T-helper 1 cell treated with Interleukin-12 subunit alpha and Interleukin-12 subunit beta and Interleukin-4 antibody, amounts not matched to agents 30 μg/mL and 1 μg/mL, for 36 hours (primary cell): ENCODE data around the gene ZBTB16.

ENCODE experiments used
- H3K27ac Mint-ChIP-seq: one replicate; pipeline ENCODE4 v1.8.0; 2021; ENCODE audit warnings: mild to moderate bottlenecking, mixed read lengths
- H3K27me3 Mint-ChIP-seq: one replicate; pipeline ENCODE4 v1.8.0; 2021; ENCODE audit warnings: low read depth, mixed read lengths
- H3K36me3 Mint-ChIP-seq: one replicate; pipeline ENCODE4 v1.8.0; 2021; ENCODE audit warnings: low read depth, mixed read lengths
- H3K4me1 Mint-ChIP-seq: one replicate; pipeline ENCODE4 v1.8.0; 2021; ENCODE audit warnings: low read depth, mixed read lengths
- H3K4me3 Mint-ChIP-seq: one replicate; pipeline ENCODE4 v1.8.0; 2021; ENCODE audit warnings: mild to moderate bottlenecking, moderate library complexity, mixed read lengths
- H3K9me3 Mint-ChIP-seq: one replicate; pipeline ENCODE4 v1.8.0; 2021; ENCODE audit warnings: mixed read lengths

Gene ZBTB16

DNA sequence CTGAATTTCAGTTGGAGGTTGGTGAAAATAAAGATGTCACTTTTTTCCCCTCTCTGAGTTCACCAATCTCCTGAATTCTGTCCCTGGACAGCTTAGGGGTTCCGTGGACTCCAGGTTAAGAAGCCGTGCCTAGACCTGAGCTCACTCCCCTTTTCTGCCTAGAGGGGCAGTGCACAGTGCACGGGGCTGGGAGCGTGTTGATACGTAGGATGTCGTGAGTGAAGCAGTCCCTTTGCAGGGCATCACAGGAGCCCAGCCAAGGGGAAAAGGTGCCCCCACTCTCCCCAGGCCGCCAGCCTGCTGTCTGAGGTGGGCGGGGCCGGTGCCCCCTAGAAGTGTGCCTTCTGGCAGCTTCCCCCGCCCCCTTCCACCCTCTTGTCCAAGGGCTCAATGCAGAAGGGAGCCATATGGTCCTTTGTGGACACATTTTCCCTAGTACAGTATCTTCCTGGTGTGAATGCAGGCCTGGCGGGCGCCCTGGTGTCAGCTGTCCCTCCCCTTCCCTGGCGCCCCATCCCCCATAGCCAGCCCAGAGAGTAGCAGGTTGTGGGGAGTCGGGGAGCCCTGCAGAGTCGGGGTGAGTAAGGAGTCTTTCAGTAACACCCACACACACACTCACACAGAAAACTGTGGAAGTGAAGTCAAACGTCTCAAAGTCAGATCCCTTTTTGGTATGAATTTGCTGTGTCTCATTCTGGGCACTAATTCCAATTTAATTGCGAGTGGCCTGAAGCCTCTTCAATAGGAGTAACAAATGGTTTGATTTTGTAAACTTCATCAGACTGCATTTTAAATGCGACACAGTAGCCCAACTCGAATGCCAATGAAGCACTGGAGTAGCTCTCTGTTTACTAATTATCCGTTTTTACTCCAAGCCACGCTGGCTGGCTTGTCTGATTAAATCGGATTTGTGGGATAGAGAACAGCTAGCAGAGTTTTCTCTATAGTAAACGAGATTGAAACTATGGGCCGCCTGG lies 169.2 kb downstream of the ZBTB16 start:
- Mint-ChIP-seq H3K9me3 (no peaks in the 10 kb centered on the region), H3K4me3 (no peak overlapping the region), H3K27ac (no peak overlapping the region), H3K4me1 (peaks cover 15% of the 10 kb centered on the region), H3K27me3 (peaks cover 19% of the 10 kb centered on the region), H3K36me3 (no peaks in the 10 kb centered on the region)

GRCh38 chr11:114230031-114230704 lies 170.7 kb downstream of the ZBTB16 start:
- H3K4me1 Mint-ChIP-seq, result peaks cover 15% of the 10 kb centered on the region
- H3K36me3 Mint-ChIP-seq, result no peaks in the 10 kb centered on the region
- peaks cover 15% of the 10 kb centered on the region for H3K27me3 Mint-ChIP-seq
- H3K27ac Mint-ChIP-seq, result no peak overlapping the region
- H3K9me3 Mint-ChIP-seq, result no peaks in the 10 kb centered on the region
- no peak overlapping the region for H3K4me3 Mint-ChIP-seq

GRCh38 chr11:114232400-114233059 lies 173.0 kb downstream of the ZBTB16 start:
- Mint-ChIP-seq H3K27me3 (peaks cover 30% of the 10 kb centered on the region), H3K9me3 (no peaks in the 10 kb centered on the region), H3K4me3 (no peak overlapping the region), H3K27ac (no peak overlapping the region), H3K36me3 (no peaks in the 10 kb centered on the region), H3K4me1 (no peaks in the 10 kb centered on the region)

DNA sequence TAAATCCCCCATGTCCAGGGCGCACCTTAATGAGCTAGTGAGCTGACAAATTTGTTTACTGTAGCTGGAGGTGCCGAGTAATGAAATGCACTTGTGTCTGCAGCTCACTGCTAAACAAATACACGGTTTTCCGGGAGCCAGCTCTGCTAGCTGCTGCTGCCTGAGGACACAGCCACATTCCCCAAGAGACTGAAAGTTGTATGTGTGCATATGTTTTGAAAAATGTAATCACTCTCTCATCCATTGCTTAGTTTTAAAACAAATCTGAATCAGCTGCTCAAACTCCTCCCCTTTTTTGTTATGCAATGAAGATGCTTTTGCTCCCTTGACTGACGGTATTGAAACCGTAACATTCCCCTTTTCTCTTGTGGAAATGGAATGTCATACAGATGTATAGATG lies 174.2 kb downstream of the ZBTB16 start:
- no peaks in the 10 kb centered on the region for H3K9me3 Mint-ChIP-seq
- H3K4me1 Mint-ChIP-seq, result no peaks in the 10 kb centered on the region
- no peak overlapping the region for H3K27ac Mint-ChIP-seq
- no peak overlapping the region for H3K4me3 Mint-ChIP-seq
- H3K27me3 Mint-ChIP-seq, result peaks cover 35% of the 10 kb centered on the region
- H3K36me3 Mint-ChIP-seq, result no peaks in the 10 kb centered on the region

- Mint-ChIP-seq H3K27me3 (peaks cover 35% of the 10 kb centered on the region), H3K27ac (no peak overlapping the region), H3K4me3 (no peak overlapping the region), H3K36me3 (no peaks in the 10 kb centered on the region), H3K4me1 (no peaks in the 10 kb centered on the region), H3K9me3 (no peaks in the 10 kb centered on the region)
Observed at GRCh38 chr11:114236829-114237228, 177.3 kb downstream of the ZBTB16 start.

- Mint-ChIP-seq H3K27me3 (peaks cover 35% of the 10 kb centered on the region), H3K4me1 (no peaks in the 10 kb centered on the region), H3K4me3 (no peak overlapping the region), H3K36me3 (no peaks in the 10 kb centered on the region), H3K9me3 (no peaks in the 10 kb centered on the region), H3K27ac (no peak overlapping the region)
Observed at GRCh38 chr11:114237321-114238280, 178.1 kb downstream of the ZBTB16 start.

- no peaks in the 10 kb centered on the region for H3K9me3 Mint-ChIP-seq
- H3K27ac Mint-ChIP-seq, result no peak overlapping the region
- no peak overlapping the region for H3K4me3 Mint-ChIP-seq
- no peaks in the 10 kb centered on the region for H3K36me3 Mint-ChIP-seq
- no peaks in the 10 kb centered on the region for H3K4me1 Mint-ChIP-seq
- H3K27me3 Mint-ChIP-seq, result peaks cover 26% of the 10 kb centered on the region
Observed at GRCh38 chr11:114239753-114240161, 180.2 kb downstream of the ZBTB16 start.

- Mint-ChIP-seq H3K4me1 (no peaks in the 10 kb centered on the region), H3K9me3 (no peaks in the 10 kb centered on the region), H3K36me3 (no peaks in the 10 kb centered on the region), H3K27ac (no peak overlapping the region), H3K27me3 (peaks cover 16% of the 10 kb centered on the region), H3K4me3 (no peak overlapping the region)
Observed at GRCh38 chr11:114242032-114242431, 182.5 kb downstream of the ZBTB16 start.

GRCh38 chr11:114243461-114244372 lies 184.2 kb downstream of the ZBTB16 start:
- Mint-ChIP-seq H3K27ac (no peak overlapping the region), H3K4me3 (no peak overlapping the region), H3K36me3 (no peaks in the 10 kb centered on the region), H3K4me1 (no peaks in the 10 kb centered on the region), H3K9me3 (no peaks in the 10 kb centered on the region), H3K27me3 (peaks cover 5% of the 10 kb centered on the region)

GRCh38 chr11:114244726-114245394 lies 185.3 kb downstream of the ZBTB16 start:
- Mint-ChIP-seq H3K9me3 (no peaks in the 10 kb centered on the region), H3K27me3 (peaks cover 5% of the 10 kb centered on the region), H3K4me3 (no peak overlapping the region), H3K36me3 (no peaks in the 10 kb centered on the region), H3K27ac (no peak overlapping the region), H3K4me1 (no peaks in the 10 kb centered on the region)

GRCh38 chr11:114246321-114247069 lies 187.0 kb downstream of the ZBTB16 start:
- Mint-ChIP-seq H3K27ac (no peak overlapping the region), H3K9me3 (no peaks in the 10 kb centered on the region), H3K4me3 (no peak overlapping the region)

GRCh38 chr11:114247070-114247789 lies 187.7 kb downstream of the ZBTB16 start:
- H3K27ac Mint-ChIP-seq, result no peak overlapping the region
- H3K9me3 Mint-ChIP-seq, result no peaks in the 10 kb centered on the region
- H3K4me3 Mint-ChIP-seq, result no peak overlapping the region
- no peaks in the 10 kb centered on the region for H3K36me3 Mint-ChIP-seq
- no peaks in the 10 kb centered on the region for H3K4me1 Mint-ChIP-seq
- peaks cover 5% of the 10 kb centered on the region for H3K27me3 Mint-ChIP-seq

More at GRCh38 chr11:114246321-114247069, 187.0 kb downstream of the ZBTB16 start:
- Mint-ChIP-seq H3K4me1 (no peaks in the 10 kb centered on the region), H3K36me3 (no peaks in the 10 kb centered on the region), H3K27me3 (peaks cover 5% of the 10 kb centered on the region)
